Left renal cortex interstitium (tissue), 4 donors: Measurements from ENCODE around the gene ADAMTS2. TPM values are rescaled to one million over a fixed set of nuclear protein-coding genes. Genes with fewer than 3 reads are reported as not detected.

Source experiments
- DNase-seq, 4 donors: peaks; one replicate each; pipeline ENCODE4 v3.0.0-alpha.2; 2013; ENCODE audit warnings: low read depth in 4 of 4, low spot score in 2 of 4, missing footprints in 1 of 4
- polyA plus RNA-seq, 4 donors: library from polyadenylated mRNA; unstranded; fragments of 120-200 nt; gene quantifications; one replicate each; pipeline ENCODE4 v1.2.1, GENCODE V29; 2013; ENCODE audit not compliant: insufficient read length in 4 of 4

ADAMTS2 gene
- polyA plus RNA-seq, 4 donors, result 11.5 to 15.9 (median 12.1) TPM

DNA sequence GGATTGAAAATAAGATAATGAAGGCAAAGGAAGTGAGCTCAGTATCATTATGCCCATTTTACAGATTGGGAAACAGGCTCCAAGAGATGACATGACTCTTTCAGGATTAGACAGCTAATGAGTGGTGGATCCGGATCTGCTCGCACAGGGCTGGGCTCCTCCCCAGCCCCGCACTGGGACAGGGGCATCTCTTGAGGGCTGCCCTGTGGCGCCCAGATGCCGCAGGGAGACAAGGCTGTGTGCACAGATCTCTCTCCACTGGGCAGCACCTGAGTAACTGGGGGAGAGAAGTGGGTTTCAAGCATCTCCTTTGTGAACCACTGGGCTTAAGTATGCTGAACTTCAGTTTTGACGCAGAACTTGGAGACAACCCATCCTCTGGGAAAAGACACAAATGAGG, 43.9 kb downstream of the ADAMTS2 start:
- no peak for DNase-seq

DNA sequence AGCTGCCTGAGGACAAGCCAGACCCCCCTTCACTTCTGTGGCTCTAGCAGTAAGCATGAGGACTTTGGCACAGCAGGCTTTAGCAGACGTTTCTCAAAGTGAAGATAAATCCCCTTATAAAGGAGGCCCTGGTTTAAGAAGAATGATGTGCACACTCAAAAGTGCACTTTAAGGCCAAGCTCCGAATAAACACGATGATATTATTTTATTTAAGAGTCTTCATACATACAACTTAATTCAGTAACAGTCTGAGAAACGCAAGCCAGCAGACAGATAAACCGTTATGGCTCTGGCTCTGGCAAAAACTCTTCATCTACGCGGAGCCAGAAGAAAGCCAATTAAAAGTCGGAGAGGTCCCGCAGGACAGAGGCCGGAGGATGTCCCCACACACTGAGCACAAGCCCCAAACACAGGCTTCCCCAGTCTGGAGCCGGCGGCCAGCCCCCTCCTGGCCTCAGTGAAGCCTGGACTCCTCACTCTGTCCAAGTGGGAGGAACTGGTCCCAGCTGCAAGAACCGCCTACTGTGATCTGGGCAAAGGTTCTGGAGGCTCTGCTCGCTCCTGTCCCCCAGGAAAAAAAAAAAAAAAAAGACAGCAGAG, 44.6 kb downstream of the ADAMTS2 start:
- no peak for DNase-seq

DNA sequence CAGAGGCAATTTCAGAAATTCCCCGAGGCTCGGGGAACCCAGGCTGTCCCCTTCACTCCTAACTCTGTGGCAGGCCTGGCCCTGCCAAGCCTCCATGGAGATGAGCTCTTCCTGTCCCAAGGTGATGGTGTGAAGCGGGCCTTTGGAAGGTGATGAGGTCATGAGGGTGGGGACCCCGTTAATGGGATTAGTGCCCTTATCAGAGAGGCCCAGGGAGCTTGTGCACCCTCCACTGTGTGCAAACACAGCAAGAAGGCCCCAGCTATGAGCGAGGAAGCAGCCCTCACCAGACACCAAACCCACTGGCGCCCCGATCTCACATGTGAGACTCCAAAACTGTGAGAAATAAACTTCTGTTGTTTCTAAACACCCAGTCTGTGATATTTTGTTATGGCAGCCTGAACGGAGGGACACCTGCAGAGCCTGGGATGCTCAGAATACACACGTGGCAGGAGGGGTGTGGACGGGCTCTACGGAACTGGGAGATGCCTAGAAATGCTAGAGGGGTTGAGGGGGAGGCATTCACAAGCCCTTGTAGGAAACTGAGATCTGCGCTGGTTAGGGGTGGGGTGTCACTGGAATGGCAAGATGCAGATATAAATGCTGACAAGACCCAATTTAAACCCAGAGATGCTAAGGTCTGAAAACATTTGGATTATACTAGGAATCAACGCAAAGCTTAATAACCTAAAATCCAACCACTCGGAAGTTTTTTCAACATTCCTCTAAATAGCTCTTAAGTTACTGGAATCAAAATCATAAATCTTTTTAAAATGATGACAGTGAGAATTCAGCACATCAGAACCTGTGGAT, 46.9 kb downstream of the ADAMTS2 start:
- no peak for DNase-seq

DNA sequence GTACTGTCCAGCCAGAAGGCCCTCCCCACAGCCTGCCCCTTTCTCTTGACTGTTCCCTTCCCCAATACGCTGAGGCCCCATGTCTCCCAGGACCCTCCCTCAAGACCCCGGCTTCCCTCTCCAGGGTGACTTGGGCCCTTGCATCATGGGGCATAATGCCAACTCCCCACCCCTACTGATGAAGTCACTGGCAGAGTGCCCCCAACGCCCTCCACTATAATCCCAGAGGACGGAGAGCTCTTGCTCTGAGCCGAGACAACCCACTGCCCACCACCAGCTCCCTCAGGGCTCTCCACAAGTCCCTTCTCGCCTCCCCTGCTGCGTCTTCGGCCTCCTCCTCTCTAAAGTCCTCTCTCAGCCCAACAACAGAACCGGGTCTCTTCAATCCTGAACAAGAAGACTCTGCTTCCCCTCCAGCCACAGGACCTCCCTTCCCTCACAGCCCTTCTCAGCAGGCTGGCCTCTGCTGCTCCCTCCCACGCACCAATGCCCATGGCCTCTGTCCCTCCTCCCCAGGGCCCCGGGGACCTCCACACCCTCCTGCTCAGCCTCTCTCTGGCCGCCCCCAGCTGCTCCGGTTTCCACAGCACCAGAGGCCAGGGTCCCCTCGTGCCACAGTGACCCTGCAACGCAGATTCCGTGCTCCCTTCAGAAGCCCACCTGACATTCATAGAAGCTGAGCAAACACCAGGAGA, 47.6 kb downstream of the ADAMTS2 start:
- no peak for DNase-seq

DNA sequence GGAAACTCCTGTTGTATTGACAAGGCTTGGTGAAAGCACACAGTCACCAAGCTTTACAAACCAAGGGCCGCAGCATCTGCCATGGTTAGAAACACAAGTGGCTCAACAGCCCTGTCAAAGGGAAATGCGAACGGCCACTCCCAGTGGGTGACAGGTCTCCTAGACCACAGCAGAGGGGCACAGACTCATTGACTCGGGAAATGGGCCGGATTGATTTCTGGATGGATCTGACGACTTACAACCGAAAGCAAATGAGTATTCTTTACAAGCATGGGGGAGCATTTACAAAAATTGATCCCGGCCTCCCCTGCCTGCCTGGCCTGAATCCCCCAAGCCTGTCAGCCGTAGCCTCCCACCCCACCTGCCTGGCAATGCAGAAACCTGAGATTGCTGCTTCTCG, 48.2 kb downstream of the ADAMTS2 start:
- no peak for DNase-seq

DNA sequence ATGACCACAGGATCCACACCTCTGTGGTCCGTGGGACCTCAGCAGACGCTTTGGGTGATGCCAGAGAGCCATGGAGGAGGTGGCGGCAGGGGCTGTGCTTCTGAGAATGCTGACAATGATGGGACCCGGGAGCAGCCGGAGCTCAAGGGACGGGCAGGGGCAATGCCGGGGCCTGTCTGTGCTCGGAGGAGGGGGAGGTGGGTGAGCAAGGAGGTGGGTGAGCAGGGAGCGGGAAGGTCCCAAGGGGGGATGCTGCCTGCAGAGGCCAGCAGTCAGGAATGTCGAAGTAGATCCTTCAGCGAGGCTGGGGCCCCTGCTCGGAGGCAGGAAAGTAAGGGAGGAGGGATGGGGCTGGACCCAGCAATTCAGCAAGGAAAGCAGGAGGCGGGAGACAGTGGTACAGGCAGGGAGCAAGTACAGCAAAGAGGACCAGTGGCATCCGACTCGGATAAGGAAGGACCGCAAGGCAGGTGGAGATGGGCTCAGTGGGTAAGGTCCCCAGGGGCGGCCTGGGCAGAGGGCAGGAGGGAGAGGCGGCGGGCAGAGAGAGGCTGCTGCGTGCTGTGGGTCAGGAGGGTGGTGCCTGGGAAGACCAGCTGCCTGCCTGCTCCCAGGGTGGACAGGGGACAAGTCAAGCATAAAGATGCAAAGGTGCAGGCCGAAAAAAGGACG, 49.0 kb downstream of the ADAMTS2 start:
- no peak for DNase-seq

DNA sequence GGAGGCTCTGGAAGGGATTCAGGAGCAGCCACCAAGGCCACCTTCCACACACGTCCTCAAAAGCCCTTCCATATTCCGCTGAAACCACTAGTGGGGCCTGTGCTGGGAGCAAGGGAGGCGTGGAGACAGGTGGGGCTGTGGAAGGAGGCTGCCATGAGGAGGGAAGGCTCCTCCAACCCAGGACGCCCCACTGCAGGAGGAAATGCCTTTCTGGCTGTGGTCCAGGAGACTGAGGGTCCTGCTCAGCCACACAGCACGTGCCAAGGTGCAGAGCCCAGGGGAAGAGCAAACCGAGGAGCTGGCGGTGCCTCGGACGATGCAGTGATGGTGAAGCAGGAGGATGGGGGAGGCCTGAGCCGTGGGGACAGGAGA, 49.5 kb downstream of the ADAMTS2 start:
- no peak for DNase-seq

DNA sequence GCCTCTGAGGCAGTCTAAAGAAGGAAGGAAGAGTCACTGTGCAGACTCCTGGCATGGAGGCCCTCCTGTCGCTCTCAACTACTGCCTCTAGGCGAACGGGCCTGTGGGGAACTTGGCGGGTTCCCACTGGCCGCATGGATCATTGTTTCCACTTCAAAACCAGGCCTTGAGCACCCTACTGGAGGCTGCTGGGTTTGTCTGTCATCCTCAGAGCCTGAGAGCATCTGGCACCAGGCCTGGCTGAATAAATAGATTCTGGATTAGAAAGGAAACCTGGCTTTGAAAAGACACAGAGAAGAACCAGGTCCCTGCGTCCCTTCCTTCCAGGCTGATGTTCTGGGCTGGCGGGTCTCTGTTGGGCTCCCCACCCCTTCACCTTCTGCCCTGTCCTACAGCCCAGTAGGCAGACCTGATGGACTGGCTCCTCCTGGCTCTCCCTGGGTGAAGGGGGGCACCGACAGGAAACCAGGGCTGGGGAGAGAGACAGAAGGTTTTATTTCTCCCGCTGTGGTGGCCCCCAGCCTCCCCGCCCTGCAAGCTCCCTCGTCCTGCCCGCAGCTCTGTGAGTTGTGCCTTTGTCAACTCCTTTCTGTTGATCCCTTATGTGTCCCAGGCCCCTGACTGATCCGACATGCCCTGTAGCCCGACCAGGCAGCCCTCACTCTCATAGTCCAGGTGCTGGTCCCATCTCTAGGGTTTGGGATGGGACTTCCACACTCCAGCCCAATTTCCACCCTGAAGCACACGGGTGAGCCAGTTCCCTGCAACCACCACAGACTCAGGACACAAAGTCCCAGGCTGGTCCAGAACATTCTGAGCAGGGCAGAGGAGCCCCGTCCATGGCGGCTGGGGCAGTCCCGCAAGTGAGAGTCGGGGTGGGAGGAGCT, 50.1 kb downstream of the ADAMTS2 start:
- DNase-seq, result no peak

DNA sequence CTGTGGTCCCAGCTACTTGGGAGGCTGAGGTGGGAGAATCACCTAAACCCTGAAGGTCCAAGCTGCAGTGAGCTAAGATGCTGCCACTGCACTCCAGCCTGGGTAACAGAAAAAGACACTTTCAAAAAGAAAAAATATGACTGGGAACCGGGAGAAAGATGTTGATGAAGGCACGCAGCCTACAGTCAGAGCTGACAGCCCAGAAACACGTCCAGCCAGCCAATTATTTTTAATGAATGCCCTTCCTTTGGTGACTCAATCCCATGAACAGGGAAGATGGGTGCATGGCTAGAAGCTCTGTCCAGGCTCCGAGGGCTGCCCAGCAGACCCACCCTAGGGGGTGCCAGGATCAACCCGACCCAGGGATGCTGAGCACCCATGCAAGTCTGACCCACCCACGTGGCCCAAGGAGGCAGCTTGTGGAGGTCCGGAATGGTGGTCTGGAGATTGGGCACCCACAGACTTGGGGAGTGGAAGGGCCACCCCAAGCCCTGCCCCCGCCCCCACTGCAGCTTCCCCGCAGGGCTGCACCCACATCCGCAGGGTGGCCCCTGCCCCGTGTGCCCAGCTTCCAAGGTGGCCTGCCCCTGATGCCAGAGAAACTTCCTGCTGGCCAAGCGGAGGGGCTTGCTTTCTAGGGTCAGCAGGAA, 51.0 kb downstream of the ADAMTS2 start:
- DNase-seq, result no peak

DNA sequence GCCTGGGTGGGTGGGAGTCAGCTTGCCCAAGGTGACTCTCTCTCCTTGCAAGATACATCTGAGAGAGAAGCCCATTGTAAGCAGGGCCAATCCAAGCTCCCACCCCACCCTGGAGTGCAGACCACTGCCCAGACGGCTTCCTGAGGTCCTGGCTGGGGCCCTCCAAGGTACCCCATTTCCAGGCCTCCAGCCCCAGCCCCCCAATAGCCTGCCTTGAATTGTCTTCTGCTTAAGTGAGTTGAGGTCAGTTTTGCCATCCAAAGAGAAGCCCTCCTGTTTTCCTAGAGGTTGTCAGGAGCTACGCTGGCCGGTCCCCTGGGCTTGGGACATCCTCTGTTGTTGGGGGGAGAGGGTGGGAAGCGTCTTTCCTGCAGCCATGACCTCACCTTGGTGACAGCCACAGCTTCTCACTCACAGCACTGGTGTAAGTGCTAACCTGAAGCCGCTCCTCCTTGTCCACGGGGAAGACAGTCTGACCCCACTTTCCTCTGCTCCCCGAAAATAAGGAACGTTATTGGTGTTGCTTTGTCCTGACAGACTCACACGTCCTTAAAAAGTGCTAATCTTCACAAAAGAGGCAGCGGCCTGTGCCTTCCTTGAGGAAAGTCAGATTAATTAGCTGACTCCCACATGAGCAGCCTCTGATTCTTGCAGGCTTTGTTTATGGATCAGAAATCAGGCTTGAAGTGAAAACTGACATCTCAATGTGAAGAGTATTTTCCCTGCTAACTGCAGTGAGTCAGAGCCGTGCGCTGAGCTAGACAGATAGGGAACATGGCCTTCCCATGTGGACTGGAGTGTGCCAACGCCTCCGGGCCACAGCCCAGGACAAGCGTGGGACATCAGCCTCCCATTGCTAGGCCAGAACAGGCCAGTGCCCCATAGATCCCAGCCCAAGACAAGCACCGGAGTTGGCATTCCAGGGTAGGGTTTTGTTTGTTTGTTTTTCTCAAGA, 52.3 kb downstream of the ADAMTS2 start:
- DNase-seq, result no peak

DNA sequence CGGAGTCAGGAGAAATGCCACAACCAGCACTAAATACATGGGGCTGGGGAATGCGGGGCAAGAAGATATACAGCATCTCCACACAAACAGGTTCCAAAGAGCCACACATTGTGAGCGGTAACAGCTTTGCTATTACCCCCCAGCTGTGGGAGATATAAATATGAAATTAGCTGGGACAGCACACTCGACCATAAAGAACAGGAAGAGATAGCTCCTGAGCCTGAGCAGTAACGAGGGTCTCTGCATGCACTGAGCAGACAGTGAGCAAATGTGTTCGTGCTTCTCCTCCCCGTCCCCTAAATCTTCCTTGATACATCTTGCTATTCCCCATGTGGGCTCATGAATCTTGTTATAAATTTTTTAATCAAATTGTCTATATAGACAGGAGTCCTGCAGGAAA, 53.1 kb downstream of the ADAMTS2 start:
- DNase-seq, result no peak

DNA sequence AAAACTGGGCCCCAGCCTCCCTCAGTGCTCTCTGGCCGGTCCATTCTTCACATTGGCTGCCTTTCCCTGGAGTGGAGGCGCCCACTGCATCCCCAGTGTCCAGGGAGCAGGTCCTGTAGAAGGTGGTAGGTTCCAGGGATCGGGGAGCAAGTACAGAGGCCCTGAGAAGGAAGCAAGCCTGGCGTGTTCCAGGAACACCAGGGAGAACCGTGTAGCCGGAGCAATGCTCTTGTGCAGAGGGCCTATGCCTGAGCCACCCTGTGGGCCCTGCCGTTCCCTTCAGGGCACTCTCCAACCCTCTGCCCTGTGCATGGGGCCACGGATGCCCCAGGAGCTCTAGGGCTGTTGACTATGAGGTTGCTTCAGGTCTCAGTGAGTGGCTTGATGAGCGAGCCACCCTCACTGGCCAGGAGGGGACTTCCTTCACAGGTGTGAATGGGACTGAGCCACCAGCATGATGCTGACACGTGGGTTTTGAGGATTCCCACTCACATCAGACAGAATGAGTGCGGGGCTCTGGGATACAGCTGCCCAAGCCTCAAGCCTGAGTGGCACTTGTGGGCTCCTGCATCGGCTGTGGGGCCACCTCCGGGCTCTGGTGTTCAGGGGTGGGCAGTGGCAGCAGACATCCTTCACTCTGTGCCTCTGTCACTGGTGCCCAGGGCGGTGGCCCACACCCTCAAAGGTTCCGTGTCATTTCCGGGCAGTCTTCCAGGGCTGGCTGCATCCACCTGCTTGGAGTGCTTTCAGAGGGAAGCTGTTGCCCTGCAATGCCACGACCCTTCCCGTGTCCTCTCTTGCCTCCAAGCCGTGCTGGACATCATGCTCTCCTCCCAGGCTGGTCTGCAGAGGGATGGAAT, 54.4 kb downstream of the ADAMTS2 start:
- no peak for DNase-seq

DNA sequence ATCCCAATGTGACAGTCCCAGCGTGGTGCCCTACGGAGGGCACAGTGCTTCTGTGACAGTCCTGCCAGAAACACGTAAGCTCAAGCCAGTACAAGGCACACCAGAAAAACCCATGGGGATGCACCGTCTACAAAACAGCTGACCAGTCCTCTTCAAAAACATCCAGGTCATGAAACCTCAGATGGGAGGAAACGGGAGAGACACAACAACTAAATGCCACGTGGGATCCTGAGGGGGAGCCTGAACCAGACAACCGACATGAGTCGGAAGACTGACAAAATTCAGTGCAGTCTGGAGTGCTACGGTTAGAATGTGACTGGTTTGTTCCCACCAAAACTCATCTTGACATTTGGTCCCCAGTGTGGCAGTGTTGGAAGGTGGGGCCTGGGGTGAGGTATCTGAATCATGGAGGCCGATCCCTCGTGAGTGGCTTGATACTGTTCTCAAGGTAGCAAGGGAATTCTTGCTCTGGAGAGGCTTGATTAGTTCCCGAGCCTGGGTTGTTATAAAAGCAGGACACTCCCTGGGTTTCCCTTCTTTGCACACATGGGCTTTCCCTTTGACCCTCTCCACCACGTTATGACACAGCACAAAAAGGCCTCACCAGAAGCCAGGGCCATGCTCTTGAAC, 55.4 kb downstream of the ADAMTS2 start:
- DNase-seq, result no peak

DNA sequence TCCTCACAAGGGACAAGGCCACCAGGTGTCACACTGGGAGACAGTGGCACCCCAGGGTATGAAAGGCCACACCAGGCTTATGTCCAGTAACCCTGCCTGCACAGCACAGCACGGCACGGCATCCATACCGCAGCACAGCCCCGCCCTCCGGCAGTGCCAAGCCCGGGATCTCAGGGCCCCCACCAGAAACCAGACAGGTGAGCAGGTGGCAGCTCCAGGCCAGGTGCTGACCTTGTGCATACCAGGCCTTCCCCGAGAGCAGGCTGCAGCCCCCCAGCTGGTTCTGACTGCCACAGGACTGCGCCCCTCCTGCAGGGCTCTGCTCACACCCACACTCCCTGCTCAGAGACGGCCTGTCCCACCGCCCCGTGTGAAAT, 56.5 kb downstream of the ADAMTS2 start:
- DNase-seq, result no peak

DNA sequence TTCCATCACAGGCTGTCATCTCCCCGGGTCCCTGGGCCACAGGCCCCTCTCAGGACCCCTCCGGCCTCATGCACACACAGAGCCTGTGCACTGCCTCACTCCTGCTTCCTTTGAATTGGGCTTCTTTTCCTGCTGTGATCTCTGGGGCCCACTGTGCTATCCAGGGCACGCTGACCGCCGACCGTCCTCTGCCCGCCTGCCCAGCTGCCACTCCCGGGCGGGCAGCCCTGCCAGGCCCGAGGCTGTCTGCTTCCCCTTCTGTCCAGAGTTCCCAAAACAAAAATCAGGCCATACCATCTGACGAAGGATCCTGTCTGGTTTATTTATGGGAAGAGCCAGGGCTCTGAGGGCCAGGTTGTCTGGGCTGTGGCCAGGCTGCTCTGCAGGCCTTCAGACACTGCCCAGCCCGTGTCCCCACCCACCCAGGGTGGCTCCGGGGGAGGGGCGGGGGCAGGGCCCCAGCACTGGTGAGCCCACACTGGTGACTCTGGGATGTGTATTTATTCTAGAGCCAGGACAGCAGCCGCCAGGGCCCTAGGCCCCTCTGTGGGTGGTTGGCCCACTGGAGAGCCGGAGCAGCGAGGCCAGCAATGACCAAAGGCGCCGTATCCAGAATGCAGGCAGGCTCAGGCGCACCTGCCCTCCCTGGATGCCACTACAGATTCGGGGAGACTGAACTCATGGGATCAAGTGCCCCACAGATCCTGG, 57.0 kb downstream of the ADAMTS2 start:
- no peak for DNase-seq

DNA sequence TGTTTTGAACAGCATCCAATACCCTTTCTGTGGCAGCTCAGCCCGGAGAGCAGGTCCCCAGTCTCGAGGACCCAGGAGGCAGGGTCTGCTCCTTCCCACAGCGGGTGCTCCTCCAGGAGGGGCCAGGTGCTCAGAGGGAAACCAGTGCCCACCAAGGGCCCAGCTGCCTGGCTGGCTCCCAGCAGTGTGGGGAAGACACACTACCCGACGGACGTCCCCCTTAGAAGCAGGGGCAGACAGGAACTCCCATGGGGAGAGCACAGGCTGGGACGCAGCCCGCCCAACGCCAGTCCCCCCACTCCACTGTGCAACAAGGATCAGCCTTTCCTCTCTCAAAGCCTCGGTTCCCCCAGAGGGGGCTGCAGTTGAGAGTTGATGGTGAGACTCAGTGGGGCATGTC, 57.6 kb downstream of the ADAMTS2 start:
- DNase-seq, result no peak

DNA sequence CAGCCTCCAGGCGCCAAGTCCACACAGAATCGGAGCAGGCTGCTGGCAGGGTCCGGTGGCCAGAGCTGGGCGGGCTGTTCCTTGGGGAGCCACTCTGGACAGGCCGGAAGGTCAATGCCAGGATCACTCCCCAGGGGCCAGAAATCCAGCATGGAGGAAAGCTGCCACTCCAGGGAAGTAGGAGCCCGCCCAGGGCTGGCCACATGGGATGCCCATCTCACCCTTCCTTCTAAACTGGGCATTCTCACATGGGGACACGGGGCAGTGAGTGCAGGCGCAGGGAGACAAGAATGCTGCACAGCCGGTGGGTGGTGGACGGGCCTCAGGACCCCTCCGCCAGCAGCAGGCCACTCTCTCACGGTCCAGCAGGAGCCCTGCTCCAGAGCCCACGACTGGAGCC, 58.2 kb downstream of the ADAMTS2 start:
- no peak for DNase-seq
